Medulla oblongata (tissue), 1 donor: ENCODE measurements around the gene CEP112.
"Not testable (repeated sequence)": the region's sequence is repeated elsewhere in the genome, so short reads cannot be mapped to it uniquely, and the experiment has no call there.

Source experiments
- DNase-seq: peaks from one replicate; pipeline ENCODE4 v3.0.0-alpha.2; 2015; ENCODE audit errors: extremely low spot score

CEP112 gene

GRCh38 chr17:65891231-65891735 lies 300.6 kb downstream of the CEP112 start:
- DNase-seq, result no peak

- DNase-seq, result no peak
Observed at GRCh38 chr17:65888649-65889048, 303.3 kb downstream of the CEP112 start.

- no peak for DNase-seq
Observed at GRCh38 chr17:65886315-65887245, 305.4 kb downstream of the CEP112 start.

- DNase-seq, result no peak
Observed at GRCh38 chr17:65885541-65886312, 306.2 kb downstream of the CEP112 start.

GRCh38 chr17:65876985-65877384 lies 314.9 kb downstream of the CEP112 start:
- no peak for DNase-seq

- DNase-seq, result no peak
Observed at GRCh38 chr17:65868881-65869280, 323.1 kb downstream of the CEP112 start.

GRCh38 chr17:65867014-65867413 lies 324.9 kb downstream of the CEP112 start:
- no peak for DNase-seq

GRCh38 chr17:65865715-65866425 lies 326.1 kb downstream of the CEP112 start:
- DNase-seq, result no peak

- DNase-seq, result no peak
Observed at GRCh38 chr17:65864394-65864793, 327.5 kb downstream of the CEP112 start.

GRCh38 chr17:65857718-65858117 lies 334.2 kb downstream of the CEP112 start:
- DNase-seq, result no peak

GRCh38 chr17:65856865-65857264 lies 335.1 kb downstream of the CEP112 start:
- DNase-seq, result no peak

GRCh38 chr17:65855675-65856074 lies 336.3 kb downstream of the CEP112 start:
- no peak for DNase-seq

GRCh38 chr17:65855245-65855644 lies 336.7 kb downstream of the CEP112 start:
- no peak for DNase-seq

GRCh38 chr17:65853816-65854215 lies 338.1 kb downstream of the CEP112 start:
- DNase-seq, result no peak

- no peak for DNase-seq
Observed at GRCh38 chr17:65852911-65853310, 339.0 kb downstream of the CEP112 start.

- DNase-seq, result no peak
Observed at GRCh38 chr17:65851965-65852736, 339.8 kb downstream of the CEP112 start.

- no peak for DNase-seq
Observed at GRCh38 chr17:65850486-65850885, 341.4 kb downstream of the CEP112 start.

- DNase-seq, result no peak
Observed at GRCh38 chr17:65848751-65849150, 343.2 kb downstream of the CEP112 start.

GRCh38 chr17:65841089-65841488 lies 350.8 kb downstream of the CEP112 start:
- no peak for DNase-seq

- not testable (repeated sequence) for DNase-seq
Observed at GRCh38 chr17:65837232-65837631, 354.7 kb downstream of the CEP112 start.

GRCh38 chr17:65833214-65833613 lies 358.7 kb downstream of the CEP112 start:
- DNase-seq, result no peak
